ENCODE data around the gene CAPN1. TPM values are rescaled to one million over a fixed set of nuclear protein-coding genes. Genes with fewer than 3 reads are reported as not detected.
"Not testable (repeated sequence)": the region's sequence is repeated elsewhere in the genome, so short reads cannot be mapped to it uniquely, and the experiment has no call there.

Gene CAPN1
- total and polyA plus RNA-seq, 9 of the 15 experiments (the other 6 are each of a cell fraction or from before 2014, with no cell fraction given), result 3.5 to 199 (median 61.6) TPM

GRCh38 chr11:65148657-65149056 is 33.1 kb upstream of the CAPN1 start (continued):
- no peak for TF ChIP-seq E2F6 (IDR thresholded peaks at IDR 0.05; ENCODE audit: borderline replicate concordance in 1 of 2, extremely low read depth in 1 of 2, insufficient read depth in 1 of 2, insufficient read length in 1 of 2, low read depth in 1 of 2, low read length in 1 of 2, poor library complexity in 1 of 2, severe bottlenecking in 1 of 2)
- no peak for TF ChIP-seq ZBTB17 (CRISPR knock-in tag; IDR thresholded peaks at IDR 0.05)
- no peak for TF ChIP-seq TFAM (CRISPR knock-in tag; conservative IDR thresholded peaks at IDR 0.05)
- no peak for TF ChIP-seq RFX1 (IDR thresholded peaks at IDR 0.05)

GRCh38 chr11:65150131-65150508 is 31.6 kb upstream of the CAPN1 start:
- POLR2A ChIA-PET, result interaction anchor here (7.6 kb wide), 1 partner anchor 15 kb away, joined by 75 read pairs; the partner anchor contains the start of gene SYVN1
- H3K27ac ChIP-seq (ENCODE audit: extremely low read depth, low read depth, low read length), result peak overlapping the region; percentile 82; the same call in 2 of the 3 replicates
- in situ Hi-C loops (cut with MboI); H3K79me2 ChIP-seq (ENCODE audit: control insufficient read depth, insufficient read depth, low read length); BruUV-seq (replicated peaks); H3K27me3 ChIP-seq (ENCODE audit: control insufficient read depth in 2 of 2, insufficient read depth in 2 of 2, low read length in 2 of 2); FAIRE-seq; CTCF ChIA-PET (ENCODE audit: low intra/inter-chr PET ratio); intact Hi-C loops (cut with micrococcal nuclease); ATAC-seq; H4K20me1 ChIP-seq (replicated peaks; ENCODE audit: control insufficient read depth, insufficient read depth, low read length); H3K36me3 ChIP-seq (ENCODE audit: control insufficient read depth, insufficient read depth, low read length); H3K4me3 ChIP-seq; H3K9me1 ChIP-seq (ENCODE audit: control insufficient read depth, insufficient read depth, low read length); H3K9me3 ChIP-seq (replicated peaks; ENCODE audit: control insufficient read depth, insufficient read depth, low read depth, low read length); DNase-seq (ENCODE audit: extremely low read depth in 1 of 4, low spot score in 3 of 4): not testable (repeated sequence)
- peak overlapping the region; percentile 96 for H2AFZ ChIP-seq (ENCODE audit: low read depth, low read length)
- peaks cover 20 to 26% of the 10 kb centered on the region in 2 experiments for H3K4me1 ChIP-seq (replicated peaks in 1 of 2; ENCODE audit: control insufficient read depth in 2 of 2, insufficient read depth in 2 of 2, low read length in 2 of 2)
- peak overlapping the region; percentile 68 for H3K4me2 ChIP-seq (ENCODE audit: insufficient read depth, low read length)
- WGBS (ENCODE audit: insufficient coverage, low coverage, missing lambda C conversion rate), result 64% methylated on average over 8 of the region's 10 CpGs
- H3K9ac ChIP-seq (ENCODE audit: insufficient read depth in 1 of 2, low read depth in 2 of 2, low read length in 2 of 2), result peak overlapping the region; percentile 8 to 48; a peak in 2 of 4 replicates

Data from K562 (cell line).